Mesothelial cell of epicardium (in vitro differentiated cells): ENCODE results near the gene STK39. TPM values are rescaled to one million over a fixed set of nuclear protein-coding genes. Genes with fewer than 3 reads are reported as not detected.

ENCODE experiments used
- DNase-seq, 2 experiments: peaks; one replicate each; pipeline ENCODE4 v3.0.0; 2021; ENCODE audit warnings: low spot score in 2 of 2; ENCODE audit not compliant: unreplicated experiment in 2 of 2
- H3K27ac Mint-ChIP-seq: 2 replicates; pipeline ENCODE4 v1.8.0; 2021; ENCODE audit warnings: mixed read lengths
- H3K27me3 Mint-ChIP-seq: 2 replicates; pipeline ENCODE4 v1.8.0; 2021; ENCODE audit warnings: low read depth, mixed read lengths
- H3K36me3 Mint-ChIP-seq: 2 replicates; pipeline ENCODE4 v1.8.0; 2021; ENCODE audit warnings: mixed read lengths
- H3K4me1 Mint-ChIP-seq: 2 replicates; pipeline ENCODE4 v1.8.0; 2021; ENCODE audit warnings: mixed read lengths
- H3K4me3 Mint-ChIP-seq: 2 replicates; pipeline ENCODE4 v1.8.0; 2021; ENCODE audit warnings: mild to moderate bottlenecking, moderate library complexity, mixed read lengths
- H3K9me3 Mint-ChIP-seq: 2 replicates; pipeline ENCODE4 v1.8.0; 2021; ENCODE audit warnings: mixed read lengths
- CTCF ChIP-seq: fragments of 200-600 bp; sonication (generic); IDR thresholded peaks from one replicate; pipeline ENCODE4 v1.5.0; 2021; ENCODE audit warnings: antibody characterized with exemption; ENCODE audit not compliant: unreplicated experiment
- total RNA-seq: library from RNA; stranded (reverse); gene quantifications from 3 replicates; pipeline ENCODE4 v1.2.1, GENCODE V29; 2021

The STK39 gene
- total RNA-seq, 1 donor from 2014 or later: 18.7 TPM

GRCh38 chr2:167905668-167906067 is 341.7 kb downstream of the STK39 start:
- Mint-ChIP-seq H3K27ac (no peak overlapping the region), H3K36me3 (no peaks in the 10 kb centered on the region), H3K4me3 (no peak overlapping the region), H3K4me1 (no peaks in the 10 kb centered on the region), H3K9me3 (no peaks in the 10 kb centered on the region), H3K27me3 (peaks cover 1% of the 10 kb centered on the region)
- DNase-seq: no peak
- no peak for TF ChIP-seq CTCF

Other genes starting within 250 kb of the STK39 start
- 66.1 to 67.4 TPM (median 66.5 TPM) in 3 replicates for gene CERS6, start 208.7 kb upstream of the STK39 start, total RNA-seq